Mammary epithelial cell (primary cell): Measurements from ENCODE around the gene EPHB2.

Experiments
- CTCF ChIP-seq, 2 donors: IDR thresholded peaks in 1 of 2; conservative IDR thresholded peaks in 1 of 2; 2 replicates each; pipeline ENCODE4 v1.5.1; 2011 to 2012; ENCODE audit warnings: inconsistent platforms in 2 of 2, low read length in 2 of 2, mild to moderate bottlenecking in 2 of 2, control low read depth in 1 of 2, low read depth in 1 of 2; ENCODE audit not compliant: insufficient read depth in 1 of 2; ENCODE audit errors: extremely low read depth in 1 of 2
- EZH2 ChIP-seq: IDR thresholded peaks from 2 replicates; pipeline ENCODE4 v1.6.1; 2012; ENCODE audit warnings: low read length, inconsistent platforms, borderline replicate concordance

- TF ChIP-seq CTCF (conservative IDR thresholded peaks at IDR 0.05 in 1 of 2, IDR thresholded peaks at IDR 0.05 in 1 of 2; ENCODE audit: extremely low read depth in 1 of 2, insufficient read depth in 1 of 2, low read depth in 1 of 2, low read length in 2 of 2) (no peak), EZH2 (no peak)
Measured at GRCh38 chr1:22918644-22919043, 208.0 kb downstream of the EPHB2 start.
